CD4-positive, alpha-beta T cell treated with Interferon gamma for 1 hour (primary cell): ENCODE measurements around the gene DCST1.

ENCODE experiments used
- DNase-seq: peaks from one replicate; pipeline ENCODE4 v3.0.0-alpha.2; 2020

The DCST1 gene

DNA sequence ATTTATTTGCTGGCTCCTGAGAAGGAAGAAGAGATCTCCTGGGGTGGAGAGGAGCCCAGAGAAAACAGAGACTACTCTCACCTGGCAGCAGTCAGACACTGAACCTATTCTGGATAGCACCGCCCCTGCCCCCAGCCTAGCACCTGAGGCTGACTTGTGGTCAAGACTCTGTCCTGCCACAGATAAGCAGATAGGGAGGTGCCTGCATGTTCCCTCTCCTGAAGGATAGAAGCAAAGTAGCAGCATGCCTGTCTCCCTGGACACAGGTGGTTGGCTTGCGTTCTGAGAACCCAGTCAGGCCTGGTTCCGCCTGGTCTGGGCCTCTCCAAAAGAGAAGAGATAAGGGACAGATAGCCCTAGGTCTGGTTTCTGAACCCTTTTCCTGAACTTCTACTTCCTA lies 43.7 kb downstream of the DCST1 start:
- no peak for DNase-seq

- no peak for DNase-seq
Measured at GRCh38 chr1:155077758-155078445, 44.3 kb downstream of the DCST1 start.

GRCh38 chr1:155078469-155079209 lies 45.0 kb downstream of the DCST1 start, which contains the start of gene EFNA3:
EFNA3 (plus strand) TSS chr1:155078837; CDS start chr1:155078942, 105 bp downstream.
- DNase-seq, result peak; percentile 56

DNA sequence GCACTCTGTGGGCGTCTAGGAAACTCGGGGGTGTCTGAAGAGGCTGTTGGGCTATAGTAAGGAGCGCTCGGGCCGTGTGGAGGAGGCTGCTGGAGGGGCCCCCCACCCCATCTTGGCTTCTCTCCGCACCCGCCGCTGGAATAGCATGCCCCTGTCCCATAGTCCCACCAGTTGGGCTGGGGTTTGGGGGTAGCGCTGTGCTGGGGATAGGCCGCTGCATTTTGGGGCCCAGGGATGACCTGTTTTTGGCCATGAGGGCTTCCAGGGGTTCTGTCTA lies 45.5 kb downstream of the DCST1 start:
- DNase-seq, result no peak

- DNase-seq, result no peak
Measured at GRCh38 chr1:155079487-155080311, 46.1 kb downstream of the DCST1 start.

- peak; percentile 26 for DNase-seq
Measured at GRCh38 chr1:155080312-155081228, 46.9 kb downstream of the DCST1 start.

- no peak for DNase-seq
Measured at GRCh38 chr1:155081472-155082300, 48.1 kb downstream of the DCST1 start.

GRCh38 chr1:155082301-155083051 lies 48.9 kb downstream of the DCST1 start:
- DNase-seq, result no peak

GRCh38 chr1:155083052-155083541 lies 49.5 kb downstream of the DCST1 start:
- no peak for DNase-seq

DNA sequence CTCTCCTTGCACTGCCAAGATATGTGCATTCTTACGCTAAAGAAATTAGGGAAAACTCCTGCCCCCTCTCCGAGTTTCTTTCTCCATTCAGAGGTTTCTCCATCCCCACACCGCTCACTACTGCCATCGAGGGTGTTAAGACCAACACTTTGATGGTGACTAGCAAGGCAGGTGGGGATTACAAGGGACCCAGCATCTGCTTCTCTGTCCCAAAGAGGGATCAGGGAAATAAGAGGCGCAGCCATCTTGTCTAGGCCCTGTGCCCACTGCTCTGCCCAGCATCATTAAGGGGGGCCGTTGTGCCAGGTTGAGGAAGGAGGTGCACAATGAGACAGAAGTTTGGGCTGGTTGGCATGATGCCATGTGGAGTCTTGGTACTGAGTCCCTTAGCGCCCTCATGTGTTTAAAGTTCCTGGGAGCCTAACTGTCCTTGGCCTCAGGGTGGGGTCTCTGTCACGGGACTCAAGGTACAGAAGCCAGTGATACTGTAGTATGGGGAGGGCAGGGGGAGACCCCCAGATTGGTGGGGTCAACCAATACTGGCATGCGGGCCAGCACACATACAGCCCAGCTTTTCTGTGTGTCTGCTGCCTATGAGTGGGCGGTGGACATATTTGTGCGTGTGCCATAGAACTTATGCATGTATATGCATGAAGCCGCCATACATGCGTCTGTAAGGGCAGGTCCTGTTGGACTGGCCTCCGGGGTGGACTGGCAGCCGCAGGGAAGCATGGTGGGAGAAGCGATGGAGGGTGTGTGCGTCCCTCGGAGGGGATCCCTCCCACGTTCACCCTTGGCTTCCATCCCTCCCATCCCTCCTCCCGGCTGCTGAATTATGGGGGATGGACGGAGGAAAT lies 50.5 kb downstream of the DCST1 start:
- no peak for DNase-seq

DNA sequence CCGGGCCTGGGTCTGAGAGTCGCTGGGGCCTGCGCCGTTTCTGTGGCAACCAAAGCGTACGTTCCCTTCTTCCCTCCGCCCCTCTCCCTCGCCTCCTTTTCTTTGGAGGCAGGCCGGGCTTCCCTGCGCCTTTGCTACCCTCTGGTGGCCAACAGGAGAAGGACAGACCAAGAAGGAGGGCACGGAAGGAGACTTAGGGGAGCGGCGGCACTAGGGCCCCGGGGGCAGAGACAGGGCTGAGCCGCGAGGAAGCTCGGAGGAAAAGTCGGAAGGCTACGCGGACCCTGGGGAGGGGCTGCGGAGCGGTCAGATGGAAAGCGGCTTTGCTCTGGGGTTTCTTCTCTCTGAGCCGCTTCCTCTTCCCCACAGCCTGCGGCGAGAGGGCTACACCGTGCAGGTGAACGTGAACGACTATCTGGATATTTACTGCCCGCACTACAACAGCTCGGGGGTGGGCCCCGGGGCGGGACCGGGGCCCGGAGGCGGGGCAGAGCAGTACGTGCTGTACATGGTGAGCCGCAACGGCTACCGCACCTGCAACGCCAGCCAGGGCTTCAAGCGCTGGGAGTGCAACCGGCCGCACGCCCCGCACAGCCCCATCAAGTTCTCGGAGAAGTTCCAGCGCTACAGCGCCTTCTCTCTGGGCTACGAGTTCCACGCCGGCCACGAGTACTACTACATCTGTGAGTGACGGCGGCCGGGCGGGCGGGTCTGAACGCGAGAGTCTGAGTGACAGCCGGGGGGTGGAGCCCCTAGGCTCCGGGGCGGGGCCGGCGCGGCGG lies 51.3 kb downstream of the DCST1 start:
- DNase-seq, result peak; percentile 89

GRCh38 chr1:155085504-155086127 lies 52.0 kb downstream of the DCST1 start:
- peak; percentile 69 for DNase-seq

- peak; percentile 75 for DNase-seq
Measured at GRCh38 chr1:155086128-155086741, 52.6 kb downstream of the DCST1 start.

DNA sequence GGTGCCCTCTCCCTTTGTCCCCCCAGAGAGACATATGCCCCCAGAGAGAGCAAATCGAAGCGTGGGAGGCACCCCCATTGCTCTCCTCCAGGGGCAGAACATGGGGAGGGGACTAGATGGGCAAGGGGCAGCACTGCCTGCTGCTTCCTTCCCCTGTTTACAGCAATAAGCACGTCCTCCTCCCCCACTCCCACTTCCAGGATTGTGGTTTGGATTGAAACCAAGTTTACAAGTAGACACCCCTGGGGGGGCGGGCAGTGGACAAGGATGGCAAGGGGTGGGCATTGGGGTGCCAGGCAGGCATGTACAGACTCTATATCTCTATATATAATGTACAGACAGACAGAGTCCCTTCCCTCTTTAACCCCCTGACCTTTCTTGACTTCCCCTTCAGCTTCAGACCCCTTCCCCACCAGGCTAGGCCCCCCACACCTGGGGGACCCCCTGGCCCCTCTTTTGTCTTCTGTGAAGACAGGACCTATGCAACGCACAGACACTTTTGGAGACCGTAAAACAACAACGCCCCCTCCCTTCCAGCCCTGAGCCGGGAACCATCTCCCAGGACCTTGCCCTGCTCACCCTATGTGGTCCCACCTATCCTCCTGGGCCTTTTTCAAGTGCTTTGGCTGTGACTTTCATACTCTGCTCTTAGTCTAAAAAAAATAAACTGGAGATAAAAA lies 53.4 kb downstream of the DCST1 start:
- DNase-seq, result no peak

DNA sequence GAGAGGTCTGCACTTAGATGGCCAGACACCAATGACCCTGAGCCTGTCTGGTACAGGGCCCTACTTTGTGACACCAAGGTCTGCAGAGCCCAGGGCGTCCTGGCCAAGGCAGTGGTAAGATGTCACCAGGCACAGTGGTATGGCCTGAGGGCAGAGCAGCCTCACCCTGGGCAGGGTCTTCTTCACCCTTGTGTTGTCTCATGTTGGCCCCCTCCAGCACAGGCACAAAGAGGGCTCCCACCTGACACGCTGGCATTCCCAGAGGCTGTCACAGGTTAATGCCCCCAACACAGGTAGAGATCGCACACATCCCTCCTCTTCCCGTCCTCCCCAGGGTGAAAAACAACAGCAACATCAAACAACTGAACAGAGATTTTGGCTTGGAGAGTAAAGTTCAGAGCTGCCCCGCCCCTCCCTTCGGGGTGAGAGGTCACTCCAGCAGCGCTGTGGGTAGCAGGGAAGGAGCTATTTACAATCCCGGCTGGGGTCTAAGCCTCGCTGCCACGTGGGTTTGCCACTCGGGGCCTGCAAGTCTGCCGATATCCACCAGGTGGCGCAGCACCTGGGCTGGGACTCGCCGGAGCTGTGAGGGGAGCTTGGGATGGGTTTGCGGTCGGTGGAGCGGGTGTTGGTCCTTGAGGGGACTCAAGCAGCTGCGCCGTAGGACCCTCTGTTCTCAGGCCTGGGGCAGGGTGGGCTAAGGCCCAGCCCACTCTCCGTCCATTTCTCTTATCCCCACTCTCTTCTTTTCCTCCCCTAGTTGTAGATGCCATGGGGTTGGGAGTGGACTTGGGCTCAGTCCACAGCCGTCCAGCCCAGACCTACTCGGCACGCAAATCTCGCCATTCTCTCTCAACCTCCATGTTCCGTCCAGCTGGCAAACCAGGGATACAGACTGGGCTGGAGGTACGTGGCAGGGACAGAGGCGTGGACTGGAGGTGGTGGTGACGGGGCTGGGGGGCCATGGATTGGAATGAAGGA lies 57.7 kb downstream of the DCST1 start:
- DNase-seq, result peak; percentile 72

- DNase-seq, result no peak
Measured at GRCh38 chr1:155092131-155092530, 58.5 kb downstream of the DCST1 start.
